ENCODE data around the gene SLC29A1. TPM values are rescaled to one million over a fixed set of nuclear protein-coding genes. Genes with fewer than 3 reads are reported as not detected.

SLC29A1 gene
- total RNA-seq, 1 experiment from 2014 or later = 92.8 TPM

DNA sequence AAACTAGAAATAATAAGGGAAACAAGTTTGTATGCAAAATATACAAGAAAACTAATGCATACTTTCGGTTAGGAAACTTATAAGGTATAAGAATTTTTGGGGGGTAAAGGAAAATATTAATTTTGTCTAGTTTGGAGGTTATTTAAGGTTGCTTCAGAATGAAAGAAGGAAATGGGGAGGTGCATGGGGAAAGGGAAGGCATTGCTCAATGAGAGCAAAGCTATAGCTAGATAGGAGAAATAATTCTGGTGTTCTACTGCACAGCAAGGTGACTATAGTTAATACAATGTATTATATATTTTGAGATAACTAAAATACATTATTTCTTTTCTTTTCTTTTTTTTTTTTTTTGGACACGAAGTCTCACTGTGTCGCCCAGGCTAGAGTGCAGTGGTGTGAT lies 12.1 kb upstream of the SLC29A1 start:
- H3K4me1 Mint-ChIP-seq (ENCODE audit: low read depth, unreplicated experiment) = no peaks in the 10 kb centered on the region
- H3K4me3 Mint-ChIP-seq (ENCODE audit: low read depth, unreplicated experiment) = no peak overlapping the region
- intact Hi-C loops (cut with micrococcal nuclease; ENCODE audit: unreplicated experiment) = no loop called here
- H3K27ac Mint-ChIP-seq (ENCODE audit: unreplicated experiment) = no peak overlapping the region
- H3K36me3 Mint-ChIP-seq (ENCODE audit: insufficient read depth, unreplicated experiment) = no peaks in the 10 kb centered on the region
- no peaks in the 10 kb centered on the region for H3K9me3 Mint-ChIP-seq (ENCODE audit: low read depth, unreplicated experiment)
- DNase-seq = no peak
- H3K27me3 Mint-ChIP-seq (ENCODE audit: unreplicated experiment) = no peaks in the 10 kb centered on the region
- CTCF ChIA-PET = interaction anchor here (1.1 kb wide), 1 partner anchor 57 kb away, joined by 4 read pairs; no protein-coding TSS in a partner anchor
- TF ChIP-seq, protein P1, sequence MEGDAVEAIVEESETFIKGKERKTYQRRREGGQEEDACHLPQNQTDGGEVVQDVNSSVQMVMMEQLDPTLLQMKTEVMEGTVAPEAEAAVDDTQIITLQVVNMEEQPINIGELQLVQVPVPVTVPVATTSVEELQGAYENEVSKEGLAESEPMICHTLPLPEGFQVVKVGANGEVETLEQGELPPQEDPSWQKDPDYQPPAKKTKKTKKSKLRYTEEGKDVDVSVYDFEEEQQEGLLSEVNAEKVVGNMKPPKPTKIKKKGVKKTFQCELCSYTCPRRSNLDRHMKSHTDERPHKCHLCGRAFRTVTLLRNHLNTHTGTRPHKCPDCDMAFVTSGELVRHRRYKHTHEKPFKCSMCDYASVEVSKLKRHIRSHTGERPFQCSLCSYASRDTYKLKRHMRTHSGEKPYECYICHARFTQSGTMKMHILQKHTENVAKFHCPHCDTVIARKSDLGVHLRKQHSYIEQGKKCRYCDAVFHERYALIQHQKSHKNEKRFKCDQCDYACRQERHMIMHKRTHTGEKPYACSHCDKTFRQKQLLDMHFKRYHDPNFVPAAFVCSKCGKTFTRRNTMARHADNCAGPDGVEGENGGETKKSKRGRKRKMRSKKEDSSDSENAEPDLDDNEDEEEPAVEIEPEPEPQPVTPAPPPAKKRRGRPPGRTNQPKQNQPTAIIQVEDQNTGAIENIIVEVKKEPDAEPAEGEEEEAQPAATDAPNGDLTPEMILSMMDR (IDR thresholded peaks at IDR 0.05; ENCODE audit: unreplicated experiment) = no peak
- no TSS peak for BruUV-seq (replicated peaks)

DNA sequence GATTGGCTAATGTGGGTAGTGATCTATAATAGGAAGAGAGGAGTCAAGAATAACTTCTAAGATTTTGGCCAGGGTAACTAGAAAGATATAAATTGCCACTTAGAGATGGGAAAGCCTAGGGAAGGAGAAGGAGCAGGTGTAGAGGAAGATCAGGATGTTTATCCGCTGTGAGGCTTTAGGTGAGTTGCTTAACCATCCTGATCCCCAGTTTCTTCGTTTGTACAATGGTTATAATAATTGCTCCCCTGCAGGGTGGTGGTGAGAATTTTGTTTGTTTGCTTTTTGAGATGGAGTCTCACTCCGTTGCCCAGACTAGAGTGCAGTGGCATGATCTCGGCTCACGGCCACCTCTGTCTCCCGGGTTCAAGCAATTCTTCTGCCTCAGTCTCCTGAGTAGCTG lies 9.1 kb upstream of the SLC29A1 start:
- Mint-ChIP-seq H3K27me3 (ENCODE audit: unreplicated experiment) (no peaks in the 10 kb centered on the region), H3K4me3 (ENCODE audit: low read depth, unreplicated experiment) (no peak overlapping the region), H3K4me1 (ENCODE audit: low read depth, unreplicated experiment) (peaks cover 25% of the 10 kb centered on the region), H3K9me3 (ENCODE audit: low read depth, unreplicated experiment) (no peaks in the 10 kb centered on the region), H3K36me3 (ENCODE audit: insufficient read depth, unreplicated experiment) (peaks cover 9% of the 10 kb centered on the region), H3K27ac (ENCODE audit: unreplicated experiment) (no peak overlapping the region)
- no TSS peak for BruUV-seq (replicated peaks)
- TF ChIP-seq, protein P1 (IDR thresholded peaks at IDR 0.05; ENCODE audit: unreplicated experiment) = no peak
- DNase-seq = no peak
- intact Hi-C loops (cut with micrococcal nuclease; ENCODE audit: unreplicated experiment) = no loop called here
- CTCF ChIA-PET = no interaction called here

DNA sequence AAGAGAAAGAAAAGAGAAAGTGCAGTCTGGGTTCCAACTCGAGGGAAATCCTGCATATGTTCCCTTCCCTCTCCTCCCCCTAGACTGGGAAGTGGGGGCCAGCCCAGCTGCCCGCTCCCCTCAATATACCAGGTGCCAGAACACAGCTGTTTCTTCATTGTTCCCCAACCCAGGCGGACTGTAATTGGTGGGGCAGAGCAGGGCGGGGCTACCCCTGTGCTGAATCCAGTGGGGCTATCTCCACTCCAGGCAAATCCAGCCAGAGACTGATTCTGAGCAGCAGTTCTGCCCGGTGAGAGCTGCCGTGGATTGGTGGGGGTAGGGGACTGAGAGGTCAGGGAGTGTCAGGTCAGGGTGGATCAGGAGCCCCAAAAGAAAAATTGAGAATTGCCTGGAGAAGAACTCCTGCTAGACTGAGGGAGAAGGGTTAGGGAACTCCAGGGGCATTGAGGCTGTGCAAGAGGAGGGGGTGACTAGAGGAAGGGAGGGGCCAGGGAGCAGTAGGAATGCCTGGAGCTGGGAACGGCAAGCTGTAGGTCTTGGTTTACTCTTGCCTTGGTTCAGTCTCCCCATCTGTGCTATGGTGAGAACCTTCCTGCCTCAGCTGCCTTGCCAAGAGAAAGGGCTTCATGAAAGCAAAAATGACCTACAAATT lies 6.6 kb upstream of the SLC29A1 start, which contains the start of gene MYMX:
Gene MYMX, plus strand, starts transcription at position 250 of the 655 bp plus-strand sequence. CDS start 546 bp downstream, outside the sequence.
- Mint-ChIP-seq H3K27me3 (ENCODE audit: unreplicated experiment) (no peaks in the 10 kb centered on the region), H3K4me1 (ENCODE audit: low read depth, unreplicated experiment) (peaks cover 36% of the 10 kb centered on the region), H3K27ac (ENCODE audit: unreplicated experiment) (no peak within 1 kb of the TSS), H3K9me3 (ENCODE audit: low read depth, unreplicated experiment) (no peaks in the 10 kb centered on the region), H3K36me3 (ENCODE audit: insufficient read depth, unreplicated experiment) (peaks cover 21% of the 10 kb centered on the region), H3K4me3 (ENCODE audit: low read depth, unreplicated experiment) (no peak within 1 kb of the TSS)
- intact Hi-C loops (cut with micrococcal nuclease; ENCODE audit: unreplicated experiment) = loop anchor here (5.0 kb wide), 1 partner anchor 45 kb away; no protein-coding TSS in a partner anchor
- CTCF ChIA-PET = interaction anchor here (0.6 kb wide), 1 partner anchor 563 kb away, joined by 5 read pairs; no protein-coding TSS in a partner anchor
- DNase-seq = no peak
- no TSS peak for BruUV-seq (replicated peaks)
- TF ChIP-seq, protein P1 (IDR thresholded peaks at IDR 0.05; ENCODE audit: unreplicated experiment) = no peak

- CTCF ChIA-PET = no interaction called here
- peaks cover 43% of the 10 kb centered on the region for H3K4me1 Mint-ChIP-seq (ENCODE audit: low read depth, unreplicated experiment)
- TF ChIP-seq, protein P1 (IDR thresholded peaks at IDR 0.05; ENCODE audit: unreplicated experiment) = no peak
- no peak overlapping the region for H3K27ac Mint-ChIP-seq (ENCODE audit: unreplicated experiment)
- peak; percentile 26 for DNase-seq
- peaks cover 21% of the 10 kb centered on the region for H3K36me3 Mint-ChIP-seq (ENCODE audit: insufficient read depth, unreplicated experiment)
- intact Hi-C loops (cut with micrococcal nuclease; ENCODE audit: unreplicated experiment) = loop anchor here (5.0 kb wide), 1 partner anchor 45 kb away; no protein-coding TSS in a partner anchor
- no peaks in the 10 kb centered on the region for H3K27me3 Mint-ChIP-seq (ENCODE audit: unreplicated experiment)
- BruUV-seq (replicated peaks) = no TSS peak
- H3K4me3 Mint-ChIP-seq (ENCODE audit: low read depth, unreplicated experiment) = no peak overlapping the region
- H3K9me3 Mint-ChIP-seq (ENCODE audit: low read depth, unreplicated experiment) = no peaks in the 10 kb centered on the region
Measured at GRCh38 chr6:44217332-44218143, 5.9 kb upstream of the SLC29A1 start.
